ENCODE measurements around the gene CRYBG1.

- no peak for TF ChIP-seq EZH2 (IDR thresholded peaks at IDR 0.05; ENCODE audit: borderline replicate concordance, insufficient read depth, low read depth, low read length, poor library complexity, severe bottlenecking)
- no peak for TF ChIP-seq CTCF (IDR thresholded peaks at IDR 0.05)
Measured at GRCh38 chr6:106379951-106380350, 19.4 kb downstream of the CRYBG1 start.

Data from B cell (primary cell).